ENCODE data around the gene GTPBP6. TPM values are rescaled to one million over a fixed set of nuclear protein-coding genes. Genes with fewer than 3 reads are reported as not detected.
"Not testable (repeated sequence)": the region's sequence is repeated elsewhere in the genome, so short reads cannot be mapped to it uniquely, and the experiment has no call there.

The GTPBP6 gene
- total RNA-seq, 1 donor from 2014 or later = 49.9 TPM

- DNase-seq (ENCODE audit: extremely low spot score, unreplicated experiment) = no peak
- Mint-ChIP-seq H3K4me3 (ENCODE audit: unreplicated experiment) (no peak overlapping the region), H3K27me3 (ENCODE audit: unreplicated experiment) (no peaks in the 10 kb centered on the region), H3K36me3 (ENCODE audit: unreplicated experiment) (peaks cover 24% of the 10 kb centered on the region), H3K9me3 (ENCODE audit: unreplicated experiment) (no peaks in the 10 kb centered on the region), H3K4me1 (ENCODE audit: unreplicated experiment) (no peaks in the 10 kb centered on the region), H3K27ac (ENCODE audit: unreplicated experiment) (no peak overlapping the region)
- no peak for TF ChIP-seq CTCF (IDR thresholded peaks at IDR 0.05)
These were observed 7.2 kb downstream of the GTPBP6 start for GRCh38 chrX:311156-312129.

GRCh38 chrX:310621-311155, 7.9 kb downstream of the GTPBP6 start:
- no peaks in the 10 kb centered on the region for H3K9me3 Mint-ChIP-seq (ENCODE audit: unreplicated experiment)
- H3K4me1 Mint-ChIP-seq (ENCODE audit: unreplicated experiment) = no peaks in the 10 kb centered on the region
- H3K27ac Mint-ChIP-seq (ENCODE audit: unreplicated experiment) = no peak overlapping the region
- no peaks in the 10 kb centered on the region for H3K27me3 Mint-ChIP-seq (ENCODE audit: unreplicated experiment)
- DNase-seq (ENCODE audit: extremely low spot score, unreplicated experiment) = no peak
- TF ChIP-seq CTCF (IDR thresholded peaks at IDR 0.05) = no peak
- H3K36me3 Mint-ChIP-seq (ENCODE audit: unreplicated experiment) = peaks cover 27% of the 10 kb centered on the region
- H3K4me3 Mint-ChIP-seq (ENCODE audit: unreplicated experiment) = no peak overlapping the region

- no peak for TF ChIP-seq CTCF (IDR thresholded peaks at IDR 0.05)
- peaks cover 30% of the 10 kb centered on the region for H3K36me3 Mint-ChIP-seq (ENCODE audit: unreplicated experiment)
- H3K27me3 Mint-ChIP-seq (ENCODE audit: unreplicated experiment) = no peaks in the 10 kb centered on the region
- H3K9me3 Mint-ChIP-seq (ENCODE audit: unreplicated experiment) = no peaks in the 10 kb centered on the region
- H3K4me3 Mint-ChIP-seq (ENCODE audit: unreplicated experiment) = no peak overlapping the region
- no peak for DNase-seq (ENCODE audit: extremely low spot score, unreplicated experiment)
- H3K4me1 Mint-ChIP-seq (ENCODE audit: unreplicated experiment) = no peaks in the 10 kb centered on the region
- no peak overlapping the region for H3K27ac Mint-ChIP-seq (ENCODE audit: unreplicated experiment)
These were observed 9.6 kb downstream of the GTPBP6 start for GRCh38 chrX:308821-309520.

- no peaks in the 10 kb centered on the region for H3K27me3 Mint-ChIP-seq (ENCODE audit: unreplicated experiment)
- H3K9me3 Mint-ChIP-seq (ENCODE audit: unreplicated experiment) = no peaks in the 10 kb centered on the region
- H3K27ac Mint-ChIP-seq (ENCODE audit: unreplicated experiment) = no peak overlapping the region
- H3K4me1 Mint-ChIP-seq (ENCODE audit: unreplicated experiment) = no peaks in the 10 kb centered on the region
- no peak for TF ChIP-seq CTCF (IDR thresholded peaks at IDR 0.05)
- DNase-seq (ENCODE audit: extremely low spot score, unreplicated experiment) = no peak
- H3K36me3 Mint-ChIP-seq (ENCODE audit: unreplicated experiment) = peaks cover 28% of the 10 kb centered on the region
- H3K4me3 Mint-ChIP-seq (ENCODE audit: unreplicated experiment) = no peak overlapping the region
These were observed 11.1 kb downstream of the GTPBP6 start for GRCh38 chrX:307261-308111.

- H3K36me3 Mint-ChIP-seq (ENCODE audit: unreplicated experiment) = peaks cover 25% of the 10 kb centered on the region
- not testable (repeated sequence) for H3K4me1 Mint-ChIP-seq (ENCODE audit: unreplicated experiment); H3K9me3 Mint-ChIP-seq (ENCODE audit: unreplicated experiment); DNase-seq (ENCODE audit: extremely low spot score, unreplicated experiment); H3K27ac Mint-ChIP-seq (ENCODE audit: unreplicated experiment); H3K27me3 Mint-ChIP-seq (ENCODE audit: unreplicated experiment); H3K4me3 Mint-ChIP-seq (ENCODE audit: unreplicated experiment)
These were observed 11.9 kb downstream of the GTPBP6 start for GRCh38 chrX:306614-307251.

- peaks cover 25% of the 10 kb centered on the region for H3K36me3 Mint-ChIP-seq (ENCODE audit: unreplicated experiment)
- H3K27ac Mint-ChIP-seq (ENCODE audit: unreplicated experiment); H3K4me1 Mint-ChIP-seq (ENCODE audit: unreplicated experiment); H3K9me3 Mint-ChIP-seq (ENCODE audit: unreplicated experiment); H3K27me3 Mint-ChIP-seq (ENCODE audit: unreplicated experiment); H3K4me3 Mint-ChIP-seq (ENCODE audit: unreplicated experiment); DNase-seq (ENCODE audit: extremely low spot score, unreplicated experiment): not testable (repeated sequence)
These were observed 12.6 kb downstream of the GTPBP6 start for GRCh38 chrX:305781-306613.

Measured in osteocyte (in vitro differentiated cells).